VCaP (cell line): ENCODE results near the gene UHRF1.
"Not testable (repeated sequence)": the region's sequence is repeated elsewhere in the genome, so short reads cannot be mapped to it uniquely, and the experiment has no call there.

Experiments used
- H3K27ac ChIP-seq: fragments of 450-650 bp; 2 replicates; pipeline ENCODE4 v1.5.1; 2017
- CTCF ChIP-seq: fragments of 450-650 bp; conservative IDR thresholded peaks from 2 replicates; pipeline ENCODE4 v1.5.1; 2017; ENCODE audit warnings: mild to moderate bottlenecking, moderate library complexity

The UHRF1 gene

GRCh38 chr19:4870025-4870700 lies 39.1 kb upstream of the UHRF1 start:
- no peak for TF ChIP-seq CTCF
- no peak overlapping the region for H3K27ac ChIP-seq

- H3K27ac ChIP-seq = no peak overlapping the region
- no peak for TF ChIP-seq CTCF
These were observed 37.6 kb upstream of the UHRF1 start for GRCh38 chr19:4871711-4872110.

- TF ChIP-seq CTCF = no peak
- H3K27ac ChIP-seq = no peak overlapping the region
These were observed 35.4 kb upstream of the UHRF1 start for GRCh38 chr19:4873930-4874329.

- no peak for TF ChIP-seq CTCF
- no peak overlapping the region for H3K27ac ChIP-seq
These were observed 31.4 kb upstream of the UHRF1 start for GRCh38 chr19:4877753-4878490.

DNA sequence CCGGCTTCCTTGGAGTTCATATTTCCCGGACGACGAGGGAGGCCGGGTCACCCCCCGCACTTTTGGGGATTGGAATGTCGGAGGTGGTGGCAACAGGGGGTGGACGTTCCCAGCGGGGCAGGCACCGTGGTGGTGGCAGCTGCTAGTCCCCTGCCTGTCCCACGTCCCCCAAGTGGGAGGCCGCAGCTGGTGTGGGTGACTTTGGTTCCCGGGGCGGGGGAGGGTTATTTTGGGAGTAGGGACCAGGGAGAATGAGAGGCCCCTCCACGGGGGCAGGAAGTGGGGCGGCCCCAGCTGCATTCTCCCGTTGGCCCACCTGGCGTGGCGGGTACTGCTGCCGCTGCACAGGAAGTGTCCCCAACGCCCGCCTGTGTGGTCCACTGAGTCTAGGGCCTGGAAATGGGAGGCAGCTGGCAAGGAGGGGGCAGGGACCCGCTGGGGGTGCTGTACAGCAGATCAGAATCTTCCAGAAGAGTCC lies 30.8 kb upstream of the UHRF1 start:
- no peak overlapping the region for H3K27ac ChIP-seq
- no peak for TF ChIP-seq CTCF

GRCh38 chr19:4879041-4879440 lies 30.3 kb upstream of the UHRF1 start:
- H3K27ac ChIP-seq = no peak overlapping the region
- no peak for TF ChIP-seq CTCF

GRCh38 chr19:4882874-4883273 lies 26.4 kb upstream of the UHRF1 start:
- not testable (repeated sequence) for H3K27ac ChIP-seq

DNA sequence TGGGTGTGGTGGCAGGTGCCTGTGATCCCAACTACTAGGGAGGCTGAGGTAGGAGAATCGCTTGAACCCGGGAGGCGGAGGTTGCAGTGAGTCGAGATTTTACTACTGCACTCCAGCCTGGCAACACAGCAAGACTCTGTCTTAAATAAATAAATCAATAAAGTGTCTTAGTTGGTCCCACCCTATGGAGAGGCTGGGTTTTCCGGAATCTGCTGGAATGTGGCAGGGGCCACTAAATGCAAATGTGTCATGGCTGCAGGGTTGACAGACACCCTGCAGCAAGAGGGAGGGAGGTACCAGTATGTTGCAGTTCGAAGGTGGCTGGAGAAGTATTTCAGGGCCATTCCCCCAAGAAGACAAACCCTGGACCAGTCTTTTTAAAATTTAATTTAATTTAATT lies 24.3 kb upstream of the UHRF1 start:
- not testable (repeated sequence) for H3K27ac ChIP-seq

- not testable (repeated sequence) for H3K27ac ChIP-seq
These were observed 21.5 kb upstream of the UHRF1 start for GRCh38 chr19:4887803-4888202.
